ENCODE measurements around the gene CST7.

GRCh38 chr20:24970754-24971153 lies 21.7 kb downstream of the CST7 start:
- no peak for TF ChIP-seq CTCF (IDR thresholded peaks at IDR 0.05)
- no peak for TF ChIP-seq POLR2A (IDR thresholded peaks at IDR 0.05)

Measured in testis (tissue), 2 donors.